ENCODE measurements around the gene CGNL1. TPM values are rescaled to one million over a fixed set of nuclear protein-coding genes. Genes with fewer than 3 reads are reported as not detected.
A peak's percentile ranks its signal among the peaks of the same experiment; 100 is the strongest.

CGNL1 gene
- total and polyA plus RNA-seq, 8 donors = 7.3 to 35.8 (median 24.2) TPM

DNA sequence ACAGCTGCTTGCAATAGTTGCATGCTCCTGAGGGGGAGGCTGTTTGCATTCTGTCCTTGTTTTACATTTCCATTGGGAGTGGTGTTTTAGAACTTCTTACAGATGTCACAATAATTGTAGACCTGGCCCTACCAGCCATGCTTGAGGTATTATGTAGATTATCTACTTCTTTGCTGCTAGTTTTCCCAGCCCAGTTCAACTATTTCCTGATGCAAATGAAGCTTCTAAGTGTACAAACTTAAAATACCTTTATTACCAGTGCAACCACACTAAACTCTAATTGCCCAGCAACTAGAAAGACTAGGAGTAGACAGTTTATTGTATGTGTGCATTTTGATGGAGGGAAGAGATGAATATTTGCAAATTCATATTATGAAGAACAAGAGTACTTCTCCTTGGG lies 110.5 kb downstream of the CGNL1 start:
- no peak for DNase-seq
- Histone ChIP-seq H3K4me3 (no peak overlapping the region), H3K9me3 (no peaks in the 10 kb centered on the region), H3K4me1 (peaks cover 0 to 16% (median 5%) of the 10 kb centered on the region in 3 donors), H3K36me3 (no peaks in the 10 kb centered on the region), H3K27me3 (no peaks in the 10 kb centered on the region), H3K27ac (no peak overlapping the region)
- no peak for FAIRE-seq
- intact Hi-C loops (cut with DNase I) = no loop called here
- TF ChIP-seq, protein P1, sequence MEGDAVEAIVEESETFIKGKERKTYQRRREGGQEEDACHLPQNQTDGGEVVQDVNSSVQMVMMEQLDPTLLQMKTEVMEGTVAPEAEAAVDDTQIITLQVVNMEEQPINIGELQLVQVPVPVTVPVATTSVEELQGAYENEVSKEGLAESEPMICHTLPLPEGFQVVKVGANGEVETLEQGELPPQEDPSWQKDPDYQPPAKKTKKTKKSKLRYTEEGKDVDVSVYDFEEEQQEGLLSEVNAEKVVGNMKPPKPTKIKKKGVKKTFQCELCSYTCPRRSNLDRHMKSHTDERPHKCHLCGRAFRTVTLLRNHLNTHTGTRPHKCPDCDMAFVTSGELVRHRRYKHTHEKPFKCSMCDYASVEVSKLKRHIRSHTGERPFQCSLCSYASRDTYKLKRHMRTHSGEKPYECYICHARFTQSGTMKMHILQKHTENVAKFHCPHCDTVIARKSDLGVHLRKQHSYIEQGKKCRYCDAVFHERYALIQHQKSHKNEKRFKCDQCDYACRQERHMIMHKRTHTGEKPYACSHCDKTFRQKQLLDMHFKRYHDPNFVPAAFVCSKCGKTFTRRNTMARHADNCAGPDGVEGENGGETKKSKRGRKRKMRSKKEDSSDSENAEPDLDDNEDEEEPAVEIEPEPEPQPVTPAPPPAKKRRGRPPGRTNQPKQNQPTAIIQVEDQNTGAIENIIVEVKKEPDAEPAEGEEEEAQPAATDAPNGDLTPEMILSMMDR (IDR thresholded peaks at IDR 0.05) = no peak
- ATAC-seq = no peak

DNA sequence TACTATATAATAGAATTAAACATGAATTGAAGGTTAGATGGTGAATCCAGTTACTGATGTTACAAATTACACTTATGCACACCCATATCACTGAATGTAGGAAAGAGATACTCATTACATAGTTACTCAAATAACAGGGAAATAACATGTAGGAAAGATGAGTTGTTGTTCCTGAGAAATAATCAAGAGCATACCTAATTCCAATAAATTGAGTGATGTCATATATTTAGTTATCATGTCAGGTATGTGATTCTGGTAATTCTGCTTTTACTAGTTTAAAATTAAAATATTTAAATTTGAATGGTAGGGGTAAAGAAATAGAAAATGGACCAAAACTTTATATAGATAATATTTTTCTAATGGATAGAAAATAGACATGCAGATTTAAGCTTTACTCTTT lies 112.8 kb downstream of the CGNL1 start:
- H3K27ac ChIP-seq = no peak overlapping the region
- TF ChIP-seq, protein P1 (IDR thresholded peaks at IDR 0.05) = no peak
- no peak for ATAC-seq

DNA sequence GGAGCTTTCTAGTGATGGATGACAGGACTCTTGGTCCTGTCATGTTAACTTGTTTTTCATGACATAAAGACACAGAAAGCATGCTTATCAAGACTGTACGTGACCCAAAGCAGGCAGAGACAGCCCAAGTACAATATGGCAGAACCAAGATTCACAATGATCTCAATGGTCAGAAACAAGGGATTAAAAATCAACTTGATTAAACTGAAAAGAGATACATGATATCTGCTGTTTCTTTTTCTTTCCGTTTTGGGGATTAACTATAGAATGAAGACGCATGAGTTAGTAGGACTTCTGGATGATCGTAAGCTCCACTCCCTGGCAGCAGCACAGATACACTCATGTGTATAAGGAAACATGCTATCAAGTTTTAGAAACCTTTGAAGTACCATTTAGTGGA lies 117.0 kb downstream of the CGNL1 start:
- WGBS, 2 donors = 93 to 95% methylated on average over 4 of the region's 4 CpGs
- no peak for FAIRE-seq
- ATAC-seq = no peak

More for the DNA sequence above, 112.8 kb downstream of the CGNL1 start:
- DNase-seq = no peak
- Histone ChIP-seq H3K36me3 (no peaks in the 10 kb centered on the region), H3K4me3 (no peak overlapping the region), H3K4me1 (peaks cover 0 to 13% (median 5%) of the 10 kb centered on the region in 3 donors), H3K9me3 (no peaks in the 10 kb centered on the region), H3K27me3 (no peaks in the 10 kb centered on the region)
- no peak for FAIRE-seq
- intact Hi-C loops (cut with DNase I) = no loop called here

DNA sequence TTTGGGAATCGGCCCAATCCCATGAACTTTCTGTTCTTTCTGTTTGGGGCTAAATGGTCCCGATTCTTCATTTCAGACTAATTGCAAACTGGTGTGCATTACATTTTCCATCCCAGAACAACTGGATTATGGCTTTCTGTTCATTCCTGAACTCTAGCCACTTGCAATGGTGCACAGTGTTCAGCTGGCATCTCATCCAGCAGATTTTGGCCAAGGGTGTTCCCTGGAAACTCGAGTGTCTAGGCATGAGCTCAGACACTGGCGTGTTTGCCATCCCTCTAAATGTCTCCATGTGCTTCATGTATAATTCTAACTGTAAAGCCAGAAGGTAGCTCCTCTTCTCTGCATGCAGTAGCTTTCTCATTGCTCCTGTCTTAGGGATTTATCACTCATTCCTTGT lies 118.3 kb downstream of the CGNL1 start:
- DNase-seq = no peak
- H3K27me3 ChIP-seq = no peaks in the 10 kb centered on the region
- no peak for ATAC-seq
- no peak overlapping the region for H3K4me3 ChIP-seq
- H3K4me1 ChIP-seq = peaks cover 19 to 31% (median 30%) of the 10 kb centered on the region in 3 donors
- WGBS, 2 donors = 88% methylated on average over 4 of the region's 4 CpGs
- no peak overlapping the region for H3K27ac ChIP-seq
- TF ChIP-seq, protein P1 (IDR thresholded peaks at IDR 0.05) = no peak
- H3K36me3 ChIP-seq = no peaks in the 10 kb centered on the region
- no peak for FAIRE-seq
- intact Hi-C loops (cut with DNase I) = no loop called here
- H3K9me3 ChIP-seq = no peaks in the 10 kb centered on the region

More for the DNA sequence above, 117.0 kb downstream of the CGNL1 start:
- no peak overlapping the region for H3K27ac ChIP-seq
- intact Hi-C loops (cut with DNase I) = no loop called here
- no peaks in the 10 kb centered on the region for H3K27me3 ChIP-seq
- TF ChIP-seq, protein P1 (IDR thresholded peaks at IDR 0.05) = no peak
- H3K9me3 ChIP-seq = no peaks in the 10 kb centered on the region
- peaks cover 19 to 31% (median 29%) of the 10 kb centered on the region in 3 donors for H3K4me1 ChIP-seq
- DNase-seq = no peak
- H3K4me3 ChIP-seq = no peak overlapping the region
- no peaks in the 10 kb centered on the region for H3K36me3 ChIP-seq

DNA sequence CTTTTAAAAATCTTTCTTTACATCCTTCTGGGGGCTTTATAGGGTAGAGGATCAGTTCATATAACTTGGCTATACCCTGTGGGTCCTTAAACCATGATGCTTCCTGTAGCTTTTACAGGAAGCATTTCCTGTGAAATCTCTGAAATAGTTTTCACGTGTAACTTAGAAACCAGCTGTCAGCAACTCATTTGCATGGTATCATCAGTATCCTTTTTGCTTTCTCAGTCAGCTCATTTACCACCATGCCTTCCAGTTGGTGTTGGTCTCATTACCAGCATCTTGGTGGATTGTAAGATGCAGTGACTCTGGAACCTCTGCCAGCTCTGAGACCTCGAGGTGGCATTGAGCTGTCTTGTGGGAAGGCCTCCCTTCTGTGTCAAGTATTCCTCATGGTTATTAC lies 118.7 kb downstream of the CGNL1 start:
- no peaks in the 10 kb centered on the region for H3K36me3 ChIP-seq
- TF ChIP-seq, protein P1 (IDR thresholded peaks at IDR 0.05) = no peak
- intact Hi-C loops (cut with DNase I) = no loop called here
- DNase-seq (no peak), ATAC-seq (no peak), FAIRE-seq (no peak)
- H3K4me1 ChIP-seq = peaks cover 19 to 35% (median 33%) of the 10 kb centered on the region in 3 donors
- no peaks in the 10 kb centered on the region for H3K9me3 ChIP-seq
- no peaks in the 10 kb centered on the region for H3K27me3 ChIP-seq
- 50 to 53% methylated on average over 2 of the region's 2 CpGs for WGBS, 2 donors
- no peak overlapping the region for H3K4me3 ChIP-seq
- peak overlapping the region in 2 of 4 donors; percentile 85 to 89 for H3K27ac ChIP-seq
